ENCODE results near the gene PALB2.
"Not testable (repeated sequence)": the region's sequence is repeated elsewhere in the genome, so short reads cannot be mapped to it uniquely, and the experiment has no call there.

The PALB2 gene

GRCh38 chr16:23642246-23642774, 1.2 kb upstream of the PALB2 start:
- DNase-seq (ENCODE audit: low spot score), result no peak

DNA sequence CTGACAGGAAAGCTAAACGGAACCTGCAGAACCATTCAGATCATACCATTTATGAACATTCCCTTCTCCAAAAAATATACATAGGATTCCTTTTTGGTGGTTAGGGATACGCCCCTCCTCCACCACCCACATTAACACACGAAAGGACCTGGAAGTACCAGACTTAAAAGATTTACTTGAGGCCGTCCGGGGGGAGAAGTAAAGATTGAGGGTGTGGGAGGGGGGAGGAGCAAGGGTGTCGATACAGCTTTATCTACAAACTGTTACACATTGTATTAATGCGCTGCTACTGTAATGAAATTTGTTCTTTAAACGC, 537 bp downstream of the PALB2 start:
- no peak for DNase-seq (ENCODE audit: low spot score)

- no peak for DNase-seq (ENCODE audit: low spot score)
Observed at GRCh38 chr16:23635958-23636357, 5.2 kb downstream of the PALB2 start.

DNA sequence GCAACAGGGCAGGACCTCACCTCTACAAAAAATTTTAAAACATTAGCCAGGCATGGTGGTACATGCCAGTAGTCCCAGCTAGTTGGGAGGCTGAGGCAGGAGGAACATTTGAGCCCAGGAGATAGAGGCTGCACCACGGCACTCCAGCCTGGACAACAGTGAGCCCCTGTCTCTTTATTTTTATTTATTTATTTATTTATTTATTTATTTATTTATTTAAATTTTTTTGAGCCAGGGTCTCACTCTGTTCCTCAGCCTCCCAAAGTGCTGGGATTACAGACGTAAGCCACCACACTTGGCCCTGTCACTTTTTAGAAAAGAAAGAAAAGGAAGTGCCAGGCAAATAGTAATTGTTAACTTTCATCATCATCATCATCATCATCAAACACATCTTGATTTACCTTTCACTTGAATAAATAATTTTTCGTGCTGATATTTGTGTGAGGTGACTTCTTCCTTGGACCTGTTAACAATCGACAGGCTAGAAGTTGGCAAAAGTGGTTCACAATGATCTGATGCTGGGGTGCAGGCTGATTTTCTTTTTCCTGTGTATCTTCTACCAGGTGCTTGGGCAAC, 6.6 kb downstream of the PALB2 start:
- DNase-seq (ENCODE audit: low spot score), result no peak

DNA sequence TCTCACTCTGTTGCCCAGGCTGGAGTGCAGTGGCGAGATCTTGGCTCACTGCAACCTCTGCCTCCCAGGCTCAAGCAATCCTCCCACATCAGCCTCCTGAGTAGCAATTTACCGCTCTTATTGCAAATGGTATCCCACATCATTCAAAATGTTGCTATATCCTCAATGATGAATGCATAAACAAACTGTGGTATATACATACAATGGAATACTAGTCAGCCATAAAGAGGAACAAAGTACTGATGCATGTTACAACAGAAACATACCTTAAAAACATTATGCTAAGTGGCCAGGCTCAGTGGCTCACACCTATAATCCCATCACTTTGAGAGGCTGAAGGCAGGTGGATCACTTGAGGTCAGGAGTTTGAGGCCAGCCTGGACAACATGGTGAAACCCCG, 9.2 kb downstream of the PALB2 start:
- not testable (repeated sequence) for DNase-seq (ENCODE audit: low spot score)

DNA sequence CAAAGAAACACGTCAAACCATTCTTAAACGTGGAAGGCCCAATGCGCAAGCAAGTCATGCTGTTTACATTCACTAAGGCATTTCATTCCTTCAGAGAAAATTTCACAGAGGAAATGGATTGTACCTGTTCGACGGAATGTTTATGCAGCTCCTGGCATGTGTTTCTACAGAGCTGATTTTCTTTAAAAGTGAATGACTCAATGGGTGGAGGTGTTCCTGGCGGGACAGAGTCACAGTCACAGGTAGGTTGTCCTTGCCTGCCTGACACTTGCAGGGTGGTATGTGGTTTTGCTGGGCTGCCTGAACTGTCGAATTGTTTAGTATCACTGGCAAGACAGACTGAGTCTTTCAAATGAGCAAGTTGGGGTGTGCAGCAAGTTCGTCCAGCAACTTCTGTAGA, 11.6 kb downstream of the PALB2 start:
- DNase-seq (ENCODE audit: low spot score), result no peak

GRCh38 chr16:23624092-23624491, 17.0 kb downstream of the PALB2 start:
- DNase-seq (ENCODE audit: low spot score), result no peak

GRCh38 chr16:23615805-23616204, 25.3 kb downstream of the PALB2 start:
- DNase-seq (ENCODE audit: low spot score), result no peak

- no peak for DNase-seq (ENCODE audit: low spot score)
Observed at GRCh38 chr16:23611936-23612335, 29.2 kb downstream of the PALB2 start.

DNA sequence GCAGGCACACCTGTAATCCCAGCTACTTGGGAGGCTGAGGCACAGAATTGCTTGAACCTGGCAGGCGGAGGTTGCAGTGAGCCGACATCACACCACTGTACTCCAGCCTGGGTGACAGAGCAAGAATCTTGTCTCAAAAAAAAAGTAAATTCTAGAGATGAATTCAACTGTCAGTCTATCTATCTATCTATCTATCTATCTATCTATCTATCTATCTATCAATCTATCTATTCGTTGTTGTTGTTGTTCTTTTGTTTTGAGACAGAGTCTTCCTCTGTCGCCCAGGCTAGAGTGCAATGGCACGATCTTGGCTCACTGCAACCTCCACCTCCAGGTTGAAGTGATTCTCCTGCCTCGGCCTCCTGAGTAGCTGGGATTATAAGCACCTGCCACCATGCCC, 30.2 kb downstream of the PALB2 start:
- DNase-seq (ENCODE audit: low spot score), result not testable (repeated sequence)

DNA sequence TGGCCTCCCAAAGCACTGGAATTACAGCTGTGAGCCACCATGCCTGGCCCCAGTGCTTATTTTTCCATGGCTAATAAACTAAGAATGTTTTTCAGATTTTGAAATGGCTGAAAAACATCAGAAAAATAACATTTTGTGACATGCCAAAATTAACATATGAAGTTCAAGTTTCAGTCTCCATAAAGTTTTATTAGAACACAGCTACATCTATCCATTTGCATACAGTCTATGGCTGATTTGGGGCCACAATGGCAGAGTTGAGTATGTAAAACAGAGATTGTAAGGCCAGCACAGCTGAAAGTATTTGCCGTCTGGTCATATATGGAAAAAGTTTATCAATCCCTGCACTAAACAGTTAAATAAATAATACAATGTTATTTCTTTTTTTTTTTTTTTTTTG, 31.2 kb downstream of the PALB2 start:
- DNase-seq (ENCODE audit: low spot score), result no peak

- DNase-seq (ENCODE audit: low spot score), result no peak
Observed at GRCh38 chr16:23608194-23608593, 32.9 kb downstream of the PALB2 start.

- DNase-seq (ENCODE audit: low spot score), result no peak
Observed at GRCh38 chr16:23607726-23608125, 33.4 kb downstream of the PALB2 start.

DNA sequence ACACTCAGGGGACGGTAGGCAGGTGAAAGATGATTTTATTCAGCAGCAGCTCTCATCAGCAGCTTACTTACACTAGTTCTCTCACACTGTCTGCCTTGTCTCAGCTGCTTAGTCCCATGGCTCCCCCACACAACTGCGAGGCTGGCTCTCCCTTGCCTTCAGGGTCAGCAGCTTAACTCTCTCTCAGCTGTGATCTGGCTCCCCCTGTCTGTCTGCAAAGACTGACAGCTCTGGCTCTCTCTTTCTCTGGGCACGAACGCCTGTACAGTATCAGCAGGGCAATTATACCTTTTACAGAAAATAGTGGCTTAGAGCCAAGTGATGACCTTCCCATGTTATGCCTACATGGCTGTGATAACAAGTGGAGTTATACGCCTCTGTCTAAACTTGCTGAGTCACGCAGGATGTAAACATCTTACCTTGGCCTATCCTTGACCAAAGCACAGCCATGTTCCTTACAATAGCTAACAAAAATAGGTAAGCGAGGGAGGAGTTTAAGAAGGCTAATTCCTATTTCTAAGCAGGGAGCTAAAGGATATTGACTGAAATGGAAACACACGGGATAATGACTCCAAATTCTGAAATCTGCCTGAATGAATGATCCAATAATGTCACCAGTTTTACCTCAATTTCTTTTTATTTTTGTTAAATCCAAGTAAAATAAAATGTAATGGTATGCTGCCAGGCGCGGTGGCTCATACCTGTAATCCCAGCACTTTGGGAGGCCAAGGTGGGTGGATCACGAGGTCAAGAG, 43.9 kb downstream of the PALB2 start:
- DNase-seq (ENCODE audit: low spot score), result peak; percentile 66

GRCh38 chr16:23595951-23596720, 45.0 kb downstream of the PALB2 start, which contains the start of gene NDUFAB1:
TSS of gene NDUFAB1 (minus strand) at chr16:23596316. CDS start at chr16:23596290, 26 bp downstream.
- peak; percentile 89 for DNase-seq (ENCODE audit: low spot score)

GRCh38 chr16:23595246-23595950, 45.7 kb downstream of the PALB2 start:
- DNase-seq (ENCODE audit: low spot score), result no peak

GRCh38 chr16:23594186-23594585, 46.9 kb downstream of the PALB2 start:
- DNase-seq (ENCODE audit: low spot score), result no peak

- no peak for DNase-seq (ENCODE audit: low spot score)
Observed at GRCh38 chr16:23590181-23590580, 50.9 kb downstream of the PALB2 start.

- no peak for DNase-seq (ENCODE audit: low spot score)
Observed at GRCh38 chr16:23587726-23588125, 53.4 kb downstream of the PALB2 start.

DNA sequence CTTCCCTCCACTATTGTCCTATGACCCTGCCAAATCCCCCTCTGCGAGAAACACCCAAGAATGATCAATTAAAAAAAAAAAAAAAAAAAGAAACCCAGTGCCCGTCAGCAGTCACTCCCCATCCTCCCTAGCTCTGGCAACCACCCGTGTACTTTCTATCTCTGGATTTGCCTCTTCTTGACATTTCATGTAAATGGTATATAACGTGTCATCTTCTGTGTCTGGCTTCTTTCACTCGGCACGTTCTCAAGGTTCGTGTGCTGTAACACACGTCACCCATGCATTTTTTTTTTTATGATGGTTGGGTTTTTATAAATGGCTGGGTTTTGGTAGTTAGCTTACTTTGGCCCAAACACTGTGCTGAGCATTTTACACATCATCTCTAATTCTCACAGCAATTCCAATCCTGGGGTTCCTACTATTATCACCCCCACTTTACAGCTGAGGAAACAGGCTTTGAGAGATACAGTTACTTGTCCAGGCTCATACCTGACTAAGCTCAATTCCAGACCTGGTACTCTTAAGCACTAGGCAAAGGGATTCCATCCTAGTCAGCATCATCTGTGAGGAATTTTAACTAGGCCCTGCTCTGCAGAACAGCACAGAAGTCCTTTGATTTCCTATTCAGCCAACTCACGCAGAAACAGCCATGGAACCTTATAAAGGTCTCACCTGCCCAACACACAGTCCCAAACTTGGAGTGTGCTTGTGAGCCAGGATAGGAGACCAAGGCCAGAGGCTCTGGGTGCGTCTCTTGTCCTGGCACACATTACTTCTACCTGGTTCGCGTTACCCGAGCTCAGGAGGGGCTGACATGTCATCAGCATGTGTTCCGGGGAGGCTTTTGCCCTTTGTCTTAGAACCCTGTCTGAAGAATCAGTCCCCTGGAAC, 56.7 kb downstream of the PALB2 start:
- no peak for DNase-seq (ENCODE audit: low spot score)

GRCh38 chr16:23583271-23583670, 57.8 kb downstream of the PALB2 start:
- not testable (repeated sequence) for DNase-seq (ENCODE audit: low spot score)

All from germinal center (tissue), 1 donor.